GM21360 (cell line): Measurements from ENCODE around the gene BTBD9.

Experiments
- ATAC-seq: cut with Tn5 transposase; IDR thresholded peaks from one replicate; pipeline ENCODE4 v1.9.1; 2021; ENCODE audit warnings: mild to moderate bottlenecking, moderate library complexity; ENCODE audit not compliant: unreplicated experiment

Gene BTBD9

DNA sequence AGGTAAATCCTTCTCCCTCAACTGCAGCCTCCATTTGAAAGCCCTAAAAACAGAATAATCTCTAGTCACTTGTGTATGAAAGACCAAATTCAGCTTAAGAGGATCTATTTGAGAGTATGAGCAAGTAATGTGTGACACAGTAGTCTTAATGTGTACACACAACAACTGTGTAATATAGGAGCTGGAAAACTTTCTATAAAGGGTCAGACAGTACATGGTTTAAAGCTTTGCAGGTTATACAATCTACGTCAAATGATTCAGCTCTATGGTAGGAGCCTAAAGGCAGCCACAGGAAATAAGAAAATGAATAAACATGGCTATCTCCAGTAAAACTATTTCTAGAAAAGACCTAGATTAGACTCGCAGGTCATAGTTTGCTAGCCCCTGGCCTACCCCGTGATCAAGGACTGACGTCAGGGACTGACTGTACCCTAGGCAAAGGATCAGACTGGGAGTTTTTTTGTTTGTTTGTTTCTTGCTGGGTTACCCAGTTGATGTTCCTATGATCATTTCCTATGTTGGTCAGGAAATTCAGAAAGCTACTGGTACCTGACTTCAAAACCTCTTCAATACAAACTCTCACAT is 39.7 kb downstream of the BTBD9 start:
- ATAC-seq = no peak

DNA sequence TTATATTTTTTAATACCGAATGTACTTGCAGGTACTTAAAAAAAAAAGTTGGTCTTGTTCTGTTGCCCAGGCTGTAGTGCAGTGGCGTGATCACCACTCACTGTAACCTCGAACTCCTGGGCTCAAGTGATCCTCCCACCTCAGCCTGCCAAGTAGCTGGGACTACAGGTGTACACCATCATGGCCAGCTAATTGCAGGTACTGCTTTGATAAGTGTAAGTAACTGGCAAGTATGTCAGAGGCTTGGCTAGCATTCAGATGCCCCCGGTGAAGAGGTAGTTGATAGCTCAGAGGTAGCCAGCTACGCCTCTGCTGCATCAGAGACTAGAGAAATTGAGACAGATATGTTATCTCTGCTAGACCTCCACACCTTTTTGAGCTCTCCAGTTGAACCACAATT is 40.5 kb downstream of the BTBD9 start:
- no peak for ATAC-seq

DNA sequence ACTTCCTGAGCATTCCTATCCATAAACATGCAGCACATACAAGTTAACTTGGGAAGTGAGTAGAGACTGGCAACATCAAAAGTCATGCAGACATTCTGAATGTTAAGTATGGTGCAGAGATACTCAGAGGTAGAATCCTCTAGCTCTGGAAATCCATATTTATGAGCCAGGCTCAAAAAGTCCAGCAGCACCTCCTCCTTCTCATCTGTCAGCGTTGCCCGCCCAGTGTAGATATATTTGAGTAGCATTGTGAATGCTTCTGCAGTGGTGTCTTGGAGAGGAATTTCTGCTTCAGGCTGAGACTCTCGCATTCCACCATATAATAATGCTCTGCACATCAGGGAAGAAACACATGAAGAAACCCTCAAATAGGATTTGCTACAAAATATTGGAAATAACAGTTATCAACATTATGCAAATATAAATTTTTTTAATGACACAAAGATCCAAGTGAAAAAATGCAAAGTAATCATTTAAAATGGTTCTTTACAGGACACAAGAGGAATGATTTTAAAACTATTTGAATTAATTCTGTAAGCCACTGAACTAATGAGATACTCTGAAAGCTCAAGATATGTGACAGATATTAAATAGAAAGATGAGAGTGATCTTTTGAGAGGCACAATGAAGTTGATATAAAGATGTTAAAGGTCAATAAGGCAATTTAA is 45.6 kb downstream of the BTBD9 start:
- no peak for ATAC-seq

DNA sequence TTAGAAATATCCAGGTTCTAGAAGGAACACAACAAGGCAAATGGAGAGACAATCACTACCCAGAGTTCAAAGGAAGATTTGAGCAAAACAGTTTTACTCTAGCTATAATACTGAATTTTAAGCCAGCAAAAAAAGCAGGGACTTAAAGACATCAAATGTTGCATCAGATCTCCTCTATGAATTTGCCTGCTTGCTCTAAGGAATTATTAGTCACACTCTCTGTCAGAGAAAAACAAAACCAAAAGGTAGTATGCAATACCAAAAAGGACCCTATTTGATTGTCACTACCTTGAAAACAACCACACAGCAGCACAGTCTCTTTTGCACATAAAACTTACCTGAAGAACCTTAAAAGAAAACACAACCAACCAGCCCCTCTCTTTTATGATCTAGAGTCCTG is 46.3 kb downstream of the BTBD9 start:
- no peak for ATAC-seq

DNA sequence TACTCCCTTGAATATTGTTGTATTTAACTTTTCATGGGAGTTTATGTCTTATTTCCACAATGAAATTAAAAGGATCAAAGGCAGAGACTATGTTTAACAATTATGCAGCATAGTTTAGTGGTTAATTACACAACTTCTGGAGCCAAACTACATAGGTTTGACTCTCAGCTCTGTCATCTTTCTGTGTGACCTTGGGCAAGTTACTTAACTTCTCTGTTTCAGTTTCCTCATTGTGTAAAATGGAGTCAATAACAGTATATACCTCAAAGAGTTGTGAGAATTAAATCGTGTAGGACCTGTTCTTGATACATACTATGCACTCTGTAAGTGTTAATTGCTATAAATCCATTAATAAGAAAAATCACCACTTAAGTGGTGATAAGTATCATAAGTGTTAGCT is 48.3 kb downstream of the BTBD9 start:
- no peak for ATAC-seq

DNA sequence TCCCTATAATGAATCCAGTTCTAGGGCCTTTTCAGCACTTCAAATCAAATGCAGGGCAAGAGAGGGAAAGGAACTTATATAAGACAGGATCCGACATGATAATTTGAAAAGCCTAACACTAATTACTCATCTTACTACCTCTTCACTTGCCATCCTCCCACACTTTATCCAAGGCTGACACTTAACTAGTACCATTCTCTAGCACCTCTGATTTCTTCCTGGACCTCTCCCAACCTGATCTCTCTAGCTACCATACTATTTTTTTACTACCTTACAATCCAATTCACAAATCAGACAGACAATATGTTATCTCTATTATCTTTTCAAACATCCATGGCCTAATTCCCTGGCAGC is 50.4 kb downstream of the BTBD9 start:
- no peak for ATAC-seq

DNA sequence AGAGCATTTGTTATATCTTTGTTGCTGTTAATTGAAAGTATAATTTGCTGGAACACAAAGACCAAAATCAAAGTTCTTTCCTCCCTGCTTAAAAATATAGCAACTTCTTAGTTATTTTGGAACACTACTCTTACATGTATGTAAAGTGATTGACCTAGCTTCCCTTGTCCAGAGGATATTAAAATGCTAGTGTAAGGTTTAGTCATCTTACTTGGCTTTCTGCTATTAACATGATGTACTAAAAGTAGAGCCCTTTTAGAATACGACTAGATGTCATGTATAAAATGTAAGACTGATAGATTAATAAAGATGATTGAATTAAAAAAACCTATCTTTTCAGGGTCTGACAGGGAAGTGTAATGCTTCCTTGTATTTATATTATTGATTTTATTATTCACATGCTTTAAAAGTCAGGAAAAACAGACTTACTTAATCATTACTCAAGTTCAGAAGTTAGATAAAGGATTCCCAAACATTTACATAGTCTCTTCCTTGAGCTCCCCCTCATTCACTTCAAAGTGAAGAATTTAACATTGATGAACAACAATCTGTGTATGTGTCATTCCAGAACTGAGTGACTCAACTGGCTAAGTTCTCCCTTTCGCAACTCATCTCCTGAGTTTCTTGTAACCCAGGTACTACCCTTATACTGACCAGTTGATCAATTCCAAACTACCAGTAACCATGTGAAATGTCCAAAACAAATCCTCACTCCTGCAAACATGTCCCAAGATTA is 50.9 kb downstream of the BTBD9 start:
- no peak for ATAC-seq

DNA sequence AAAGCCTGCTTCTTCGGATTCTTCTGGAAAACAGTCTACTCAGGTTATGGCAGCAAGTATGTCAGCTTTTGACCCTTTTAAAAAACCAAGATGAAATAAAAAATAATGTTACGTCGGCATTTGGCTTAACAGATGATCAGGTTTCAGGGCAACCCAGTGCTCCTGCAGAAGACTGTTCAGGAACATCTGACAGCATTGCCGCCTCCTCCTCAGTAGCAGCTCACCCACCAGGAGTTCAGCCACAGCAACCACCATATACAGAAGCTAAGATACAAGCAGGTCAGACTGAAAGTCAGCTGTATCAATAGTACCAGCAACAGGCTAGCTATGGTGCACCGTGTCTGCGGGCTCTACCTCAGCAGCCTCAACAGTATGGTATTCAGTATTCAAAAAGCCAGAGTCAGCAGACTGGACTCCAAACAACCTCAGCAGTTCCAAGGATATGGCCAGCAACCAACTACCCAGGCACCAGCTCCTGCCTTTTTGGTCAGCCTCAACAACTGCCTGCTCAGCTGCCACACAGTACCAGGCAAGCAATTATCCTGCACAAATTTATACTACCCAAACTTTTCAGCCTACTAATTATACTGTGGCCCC is 51.9 kb downstream of the BTBD9 start:
- no peak for ATAC-seq

DNA sequence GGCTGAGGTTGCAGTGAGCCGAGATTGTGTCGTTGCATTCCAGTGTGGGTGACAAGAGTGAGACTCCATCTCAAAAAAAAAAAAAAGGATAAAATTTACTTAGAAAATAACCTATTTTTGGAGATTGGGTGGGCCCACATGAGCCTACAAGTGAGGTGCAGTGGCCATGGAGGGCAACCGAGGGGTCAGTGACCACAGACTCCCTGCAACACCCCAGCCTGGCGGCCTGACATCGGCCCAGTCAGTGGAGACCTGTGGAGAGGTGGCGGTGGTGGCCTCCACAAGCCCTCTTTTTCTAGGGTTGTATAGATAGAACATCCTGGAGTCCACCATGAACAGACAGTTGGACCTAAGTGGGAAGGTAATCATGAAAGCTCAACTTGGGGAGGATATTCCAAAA is 52.7 kb downstream of the BTBD9 start:
- no peak for ATAC-seq

DNA sequence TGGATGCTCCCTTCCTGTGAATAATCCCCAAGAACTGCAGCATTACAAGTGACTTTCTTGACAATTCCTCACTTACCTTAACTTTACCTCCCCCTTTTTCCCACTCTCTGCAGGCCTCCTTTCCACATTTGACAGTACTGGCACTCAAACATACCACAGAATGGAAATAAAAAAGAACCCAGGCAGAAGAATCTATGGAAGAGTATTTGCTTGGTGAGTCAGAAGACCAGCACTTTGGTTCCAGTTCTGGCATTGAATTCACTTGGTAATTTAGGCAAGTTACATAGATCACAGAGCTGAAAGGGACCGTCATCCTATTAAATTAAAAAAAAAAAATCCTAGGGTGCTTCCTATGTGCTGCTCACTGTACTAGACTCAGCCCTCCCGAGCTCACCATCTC is 55.0 kb downstream of the BTBD9 start:
- no peak for ATAC-seq

DNA sequence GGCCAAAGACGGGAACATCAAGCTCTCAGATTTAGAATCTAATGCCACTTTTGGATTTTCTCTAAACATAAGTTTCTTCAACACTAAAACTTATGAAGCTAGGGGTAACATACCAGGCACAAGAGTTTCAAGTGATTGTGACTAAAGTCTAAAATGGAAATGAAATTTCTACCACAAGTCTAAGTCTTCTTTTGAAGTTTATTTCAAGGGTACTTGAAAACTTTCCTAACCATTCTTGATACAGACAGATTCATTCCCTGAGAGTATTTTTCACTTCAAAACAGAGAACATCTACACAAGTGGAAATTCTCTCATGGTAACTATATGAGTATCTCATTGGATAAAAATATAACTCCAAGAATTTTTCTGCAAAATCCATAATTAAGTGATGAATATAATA is 56.2 kb downstream of the BTBD9 start:
- no peak for ATAC-seq

DNA sequence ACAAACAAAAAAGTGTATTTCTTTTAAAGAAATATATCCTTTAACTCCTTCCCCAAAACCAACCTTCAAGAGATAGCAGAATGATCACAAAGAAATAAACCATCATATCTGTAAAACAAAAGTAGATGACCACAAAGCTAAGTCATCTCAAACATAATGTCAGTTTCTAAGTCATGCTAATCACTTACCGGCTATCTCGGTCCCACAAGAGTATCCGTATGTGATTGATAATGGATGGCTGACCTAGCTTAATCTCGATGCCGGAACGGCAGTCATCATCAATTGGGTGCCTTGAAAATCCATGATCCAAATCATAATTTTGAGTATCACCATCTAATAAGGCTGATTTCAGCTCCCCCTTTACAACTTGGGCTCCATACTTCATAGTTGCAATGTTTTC is 59.7 kb downstream of the BTBD9 start:
- ATAC-seq = no peak

DNA sequence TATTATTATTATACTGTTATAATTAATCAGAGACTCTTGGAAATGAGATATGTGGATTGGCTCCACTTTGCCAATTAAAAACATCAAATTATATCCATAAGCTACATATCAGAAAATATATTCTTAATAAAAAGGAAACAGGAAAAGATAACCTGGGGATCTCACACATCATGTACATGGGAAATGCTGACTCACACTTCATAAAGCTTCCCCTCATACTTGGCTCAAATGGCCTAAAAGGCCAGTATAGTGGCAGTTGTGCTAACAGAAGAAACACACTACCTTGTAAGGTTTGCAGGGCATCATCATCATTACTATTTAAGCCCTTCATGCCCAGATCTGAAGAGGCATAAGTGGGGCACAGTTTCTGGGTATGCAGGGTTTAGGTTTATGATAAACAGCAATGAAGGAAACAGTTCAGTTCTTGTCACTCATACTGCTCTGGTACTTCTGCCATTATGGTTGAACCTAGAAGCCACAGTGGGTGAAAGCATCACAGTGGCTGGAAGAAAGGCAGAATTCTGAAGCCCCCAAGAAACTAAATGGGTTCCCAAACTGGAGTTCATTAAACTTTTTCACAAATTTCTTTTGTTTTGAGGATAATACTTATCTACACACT is 60.6 kb downstream of the BTBD9 start:
- no peak for ATAC-seq

DNA sequence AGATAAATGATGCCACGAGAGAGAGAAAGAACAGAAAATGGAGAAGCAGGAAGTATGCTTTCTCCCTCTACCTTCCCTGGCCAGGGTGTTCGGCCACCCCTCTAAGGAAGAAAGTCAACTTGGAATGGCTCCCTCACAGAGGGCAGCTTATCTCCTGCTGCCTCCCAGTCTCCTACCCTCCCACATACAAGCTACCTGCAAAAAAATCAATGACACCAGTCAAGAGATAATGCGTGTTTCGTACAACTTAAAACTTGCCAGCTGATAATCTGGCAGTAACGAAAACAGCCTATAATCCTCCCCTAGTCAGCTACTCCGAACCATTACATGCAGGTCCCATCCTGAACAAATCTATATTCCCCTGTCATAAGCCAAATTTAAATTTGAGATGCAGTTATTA is 61.7 kb downstream of the BTBD9 start:
- no peak for ATAC-seq

DNA sequence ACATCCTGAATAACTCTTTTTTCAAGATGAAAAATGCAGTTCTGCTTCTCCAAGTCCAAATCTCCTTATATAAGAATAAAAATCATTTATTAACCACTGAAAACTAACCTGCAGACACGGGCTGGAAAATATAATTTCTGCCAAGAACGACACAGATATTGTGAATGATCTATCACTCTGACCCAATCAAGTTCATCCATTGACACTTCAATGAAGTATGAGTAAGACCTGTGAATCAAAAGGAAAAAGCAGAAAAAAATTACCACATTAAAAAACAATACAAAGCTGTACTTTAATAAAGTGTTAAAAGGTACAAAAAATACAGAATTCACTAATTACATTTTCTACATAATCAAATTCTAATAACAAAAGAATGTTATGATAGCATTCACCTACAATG is 62.2 kb downstream of the BTBD9 start:
- no peak for ATAC-seq

DNA sequence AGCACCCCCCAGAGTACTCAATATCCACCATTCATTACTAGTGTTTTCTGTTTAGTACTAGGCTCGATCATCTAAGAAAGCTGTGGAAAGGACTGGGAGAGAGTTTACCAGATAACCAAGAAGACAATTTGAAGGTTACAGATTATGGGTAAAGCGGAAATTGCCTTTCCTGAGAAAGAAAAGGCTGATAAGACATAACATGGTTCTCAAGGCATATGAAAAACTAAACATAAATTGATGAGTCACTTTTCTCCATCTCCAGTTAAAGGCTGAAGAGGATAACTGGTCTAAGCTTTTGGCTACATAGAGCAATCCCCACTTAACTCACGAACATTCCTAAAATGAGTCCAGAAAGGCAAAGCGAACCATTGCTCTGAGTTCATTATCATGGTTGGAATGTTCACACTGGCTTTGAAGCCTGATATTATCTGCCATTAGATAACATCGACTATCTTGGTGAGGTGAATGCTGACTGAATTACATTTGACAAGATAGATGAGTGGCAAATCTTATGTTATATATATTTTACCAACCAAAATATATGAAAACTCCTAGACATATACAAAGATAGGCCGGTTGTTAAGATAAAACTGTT is 65.8 kb downstream of the BTBD9 start:
- no peak for ATAC-seq

DNA sequence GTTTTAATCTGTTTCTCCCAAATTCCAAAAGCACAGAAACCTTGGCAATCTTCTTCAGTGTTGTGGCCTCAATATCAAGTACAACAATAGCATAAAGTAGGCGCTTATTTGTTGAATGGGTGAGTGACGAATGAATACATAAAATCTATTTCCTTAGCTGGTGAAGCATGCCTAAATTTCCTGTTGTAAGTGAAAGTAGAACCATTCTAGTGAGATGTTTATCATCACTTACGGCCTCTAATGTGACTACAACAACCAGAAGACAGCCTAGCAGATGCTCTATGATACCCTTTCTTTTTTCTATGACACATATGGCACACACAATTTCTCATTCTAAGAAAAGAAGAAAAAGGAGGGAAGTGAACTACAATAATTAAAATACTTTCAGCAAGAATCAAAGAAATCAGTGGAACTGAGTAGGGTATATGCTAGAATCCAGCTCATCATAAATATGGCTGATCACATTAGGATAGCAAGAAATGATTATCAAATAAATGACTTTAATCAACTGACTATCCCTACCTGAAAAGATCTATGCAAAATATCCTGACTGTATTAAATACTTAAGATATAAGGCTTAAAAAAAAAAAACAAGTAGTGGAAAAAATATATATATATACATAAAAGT is 67.4 kb downstream of the BTBD9 start:
- no peak for ATAC-seq

DNA sequence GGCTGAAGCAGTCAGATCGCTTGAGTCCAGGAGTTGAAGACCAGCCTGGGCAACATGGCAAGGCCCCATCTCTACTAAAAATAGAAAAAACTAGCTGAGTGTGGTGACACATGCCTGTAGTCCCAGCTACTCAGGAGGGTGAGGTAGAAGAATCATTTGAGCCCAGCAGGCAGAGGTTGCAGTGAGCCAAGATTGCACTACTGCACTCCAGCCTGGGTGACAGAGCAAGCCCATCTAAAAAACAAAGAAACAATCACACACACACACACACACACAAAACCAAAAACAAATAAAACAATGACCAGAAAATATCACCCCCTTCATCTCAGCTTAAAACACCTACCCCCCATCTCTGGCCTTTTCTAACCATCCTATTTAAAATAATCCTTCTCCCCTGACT is 68.0 kb downstream of the BTBD9 start:
- no peak for ATAC-seq

DNA sequence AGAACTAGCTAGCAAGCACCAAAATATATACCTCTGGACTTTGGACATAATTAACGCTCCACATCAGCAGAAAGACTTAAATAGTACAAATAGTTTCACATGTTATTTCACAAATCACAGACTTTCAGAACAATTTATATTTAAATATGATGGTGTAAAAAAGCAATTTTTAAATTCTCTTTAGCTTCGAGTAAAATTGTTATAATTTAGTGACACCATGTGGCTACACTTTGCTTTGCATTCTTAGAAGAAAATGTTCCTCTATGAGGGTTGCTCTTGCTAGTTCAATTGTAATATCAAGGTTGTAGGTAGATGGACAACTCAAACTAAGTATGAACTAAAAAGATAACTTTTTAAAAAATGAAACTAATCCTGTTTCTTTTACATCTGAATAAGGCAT is 69.0 kb downstream of the BTBD9 start:
- no peak for ATAC-seq

DNA sequence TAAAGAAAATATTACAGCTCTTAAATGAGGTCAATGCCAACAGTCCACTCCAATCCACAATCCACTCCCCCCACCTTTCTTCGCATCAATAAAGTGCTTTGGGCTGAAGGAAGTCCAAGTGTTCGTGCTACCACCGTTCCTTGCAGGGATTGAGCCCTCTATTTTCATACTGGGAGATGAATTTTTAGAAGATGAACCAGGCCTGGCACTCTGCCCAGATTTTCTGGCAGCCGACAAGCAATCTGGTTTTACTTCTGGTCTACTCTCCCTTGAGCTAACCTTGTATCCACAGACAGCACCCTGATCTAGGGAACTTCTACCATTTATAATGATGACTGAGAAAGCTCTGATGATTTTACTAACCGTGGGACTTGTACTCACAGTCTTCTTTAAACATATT is 72.3 kb downstream of the BTBD9 start:
- no peak for ATAC-seq
